ENCODE data around the gene CELF4.

DNA sequence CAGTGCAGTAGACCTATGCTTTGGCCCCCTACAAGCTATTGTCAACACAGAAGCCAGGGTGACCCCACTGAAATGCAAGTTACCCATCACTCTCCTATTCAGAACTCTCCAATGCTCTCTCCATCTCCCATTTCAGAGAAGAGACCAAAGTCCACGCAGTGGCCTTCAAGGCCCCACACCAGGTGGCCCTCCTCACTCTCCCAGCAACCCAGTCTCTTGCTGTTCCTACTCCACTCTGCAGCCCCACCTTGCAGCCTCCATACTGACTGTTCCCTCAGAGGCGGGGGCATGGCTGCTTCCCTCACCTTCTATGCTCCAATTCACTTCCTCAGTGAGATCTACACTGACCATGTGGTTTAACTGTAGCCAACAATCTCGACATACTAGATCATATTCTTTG is 313.3 kb downstream of the CELF4 start:
- TF ChIP-seq, protein P1, sequence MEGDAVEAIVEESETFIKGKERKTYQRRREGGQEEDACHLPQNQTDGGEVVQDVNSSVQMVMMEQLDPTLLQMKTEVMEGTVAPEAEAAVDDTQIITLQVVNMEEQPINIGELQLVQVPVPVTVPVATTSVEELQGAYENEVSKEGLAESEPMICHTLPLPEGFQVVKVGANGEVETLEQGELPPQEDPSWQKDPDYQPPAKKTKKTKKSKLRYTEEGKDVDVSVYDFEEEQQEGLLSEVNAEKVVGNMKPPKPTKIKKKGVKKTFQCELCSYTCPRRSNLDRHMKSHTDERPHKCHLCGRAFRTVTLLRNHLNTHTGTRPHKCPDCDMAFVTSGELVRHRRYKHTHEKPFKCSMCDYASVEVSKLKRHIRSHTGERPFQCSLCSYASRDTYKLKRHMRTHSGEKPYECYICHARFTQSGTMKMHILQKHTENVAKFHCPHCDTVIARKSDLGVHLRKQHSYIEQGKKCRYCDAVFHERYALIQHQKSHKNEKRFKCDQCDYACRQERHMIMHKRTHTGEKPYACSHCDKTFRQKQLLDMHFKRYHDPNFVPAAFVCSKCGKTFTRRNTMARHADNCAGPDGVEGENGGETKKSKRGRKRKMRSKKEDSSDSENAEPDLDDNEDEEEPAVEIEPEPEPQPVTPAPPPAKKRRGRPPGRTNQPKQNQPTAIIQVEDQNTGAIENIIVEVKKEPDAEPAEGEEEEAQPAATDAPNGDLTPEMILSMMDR (IDR thresholded peaks at IDR 0.05; ENCODE audit: insufficient read depth, low read length, poor library complexity, severe bottlenecking), result no peak
- TF ChIP-seq EZH2phosphoT487 (conservative IDR thresholded peaks at IDR 0.05; ENCODE audit: low read length), result no peak
